Measurements from ENCODE around the gene C1QB. TPM values are rescaled to one million over a fixed set of nuclear protein-coding genes. Genes with fewer than 3 reads are reported as not detected.

Gene C1QB
- total and polyA plus RNA-seq, 4 donors, result 93.9 to 335 (median 143) TPM

DNA sequence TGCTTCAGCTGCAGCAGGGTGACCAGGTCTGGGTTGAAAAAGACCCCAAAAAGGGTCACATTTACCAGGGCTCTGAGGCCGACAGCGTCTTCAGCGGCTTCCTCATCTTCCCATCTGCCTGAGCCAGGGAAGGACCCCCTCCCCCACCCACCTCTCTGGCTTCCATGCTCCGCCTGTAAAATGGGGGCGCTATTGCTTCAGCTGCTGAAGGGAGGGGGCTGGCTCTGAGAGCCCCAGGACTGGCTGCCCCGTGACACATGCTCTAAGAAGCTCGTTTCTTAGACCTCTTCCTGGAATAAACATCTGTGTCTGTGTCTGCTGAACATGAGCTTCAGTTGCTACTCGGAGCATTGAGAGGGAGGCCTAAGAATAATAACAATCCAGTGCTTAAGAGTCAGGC, 13.8 kb upstream of the C1QB start:
- Histone ChIP-seq H3K4me3 (ENCODE audit: low read depth in 1 of 3, low read length in 3 of 3) (no peak overlapping the region), H3K9me3 (ENCODE audit: control insufficient read depth in 4 of 4, low read length in 3 of 4) (no peaks in the 10 kb centered on the region), H3K27ac (ENCODE audit: low read depth in 1 of 2, low read length in 2 of 2) (no peak overlapping the region), H3K27me3 (ENCODE audit: control insufficient read depth in 4 of 4, insufficient read depth in 4 of 4, low read length in 3 of 4) (no peaks in the 10 kb centered on the region), H3K4me1 (ENCODE audit: control insufficient read depth in 4 of 4, insufficient read depth in 4 of 4, low read length in 3 of 4) (peaks cover 0 to 1% (median 0%) of the 10 kb centered on the region in 4 donors), H3K9ac (ENCODE audit: low read depth in 1 of 2, low read length in 2 of 2) (no peak overlapping the region), H3K36me3 (ENCODE audit: control insufficient read depth in 4 of 4, insufficient read depth in 3 of 4, low read depth in 1 of 4, low read length in 3 of 4) (no peaks in the 10 kb centered on the region)
- 36% methylated on average over 8 of the region's 8 CpGs for WGBS
- DNase-seq (ENCODE audit: low spot score), result no peak
- TF ChIP-seq FOXA2 (IDR thresholded peaks at IDR 0.05), result no peak
- TF ChIP-seq EGR1 (IDR thresholded peaks at IDR 0.05; ENCODE audit: low read depth in 2 of 2), result no peak
- TF ChIP-seq HNF4A (conservative IDR thresholded peaks at IDR 0.05), result no peak
- TF ChIP-seq, protein P1, sequence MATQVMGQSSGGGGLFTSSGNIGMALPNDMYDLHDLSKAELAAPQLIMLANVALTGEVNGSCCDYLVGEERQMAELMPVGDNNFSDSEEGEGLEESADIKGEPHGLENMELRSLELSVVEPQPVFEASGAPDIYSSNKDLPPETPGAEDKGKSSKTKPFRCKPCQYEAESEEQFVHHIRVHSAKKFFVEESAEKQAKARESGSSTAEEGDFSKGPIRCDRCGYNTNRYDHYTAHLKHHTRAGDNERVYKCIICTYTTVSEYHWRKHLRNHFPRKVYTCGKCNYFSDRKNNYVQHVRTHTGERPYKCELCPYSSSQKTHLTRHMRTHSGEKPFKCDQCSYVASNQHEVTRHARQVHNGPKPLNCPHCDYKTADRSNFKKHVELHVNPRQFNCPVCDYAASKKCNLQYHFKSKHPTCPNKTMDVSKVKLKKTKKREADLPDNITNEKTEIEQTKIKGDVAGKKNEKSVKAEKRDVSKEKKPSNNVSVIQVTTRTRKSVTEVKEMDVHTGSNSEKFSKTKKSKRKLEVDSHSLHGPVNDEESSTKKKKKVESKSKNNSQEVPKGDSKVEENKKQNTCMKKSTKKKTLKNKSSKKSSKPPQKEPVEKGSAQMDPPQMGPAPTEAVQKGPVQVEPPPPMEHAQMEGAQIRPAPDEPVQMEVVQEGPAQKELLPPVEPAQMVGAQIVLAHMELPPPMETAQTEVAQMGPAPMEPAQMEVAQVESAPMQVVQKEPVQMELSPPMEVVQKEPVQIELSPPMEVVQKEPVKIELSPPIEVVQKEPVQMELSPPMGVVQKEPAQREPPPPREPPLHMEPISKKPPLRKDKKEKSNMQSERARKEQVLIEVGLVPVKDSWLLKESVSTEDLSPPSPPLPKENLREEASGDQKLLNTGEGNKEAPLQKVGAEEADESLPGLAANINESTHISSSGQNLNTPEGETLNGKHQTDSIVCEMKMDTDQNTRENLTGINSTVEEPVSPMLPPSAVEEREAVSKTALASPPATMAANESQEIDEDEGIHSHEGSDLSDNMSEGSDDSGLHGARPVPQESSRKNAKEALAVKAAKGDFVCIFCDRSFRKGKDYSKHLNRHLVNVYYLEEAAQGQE (IDR thresholded peaks at IDR 0.05), result no peak
- TF ChIP-seq RXRA (IDR thresholded peaks at IDR 0.05), result no peak
- no peak for TF ChIP-seq RAD21 (IDR thresholded peaks at IDR 0.05)
- TF ChIP-seq TAF1 (conservative IDR thresholded peaks at IDR 0.05), result no peak
- TF ChIP-seq JUND (IDR thresholded peaks at IDR 0.05), result no peak
- TF ChIP-seq FOXA1 (IDR thresholded peaks at IDR 0.05), result no peak
- TF ChIP-seq HNF4G (IDR thresholded peaks at IDR 0.05), result no peak
- TF ChIP-seq, protein P2, sequence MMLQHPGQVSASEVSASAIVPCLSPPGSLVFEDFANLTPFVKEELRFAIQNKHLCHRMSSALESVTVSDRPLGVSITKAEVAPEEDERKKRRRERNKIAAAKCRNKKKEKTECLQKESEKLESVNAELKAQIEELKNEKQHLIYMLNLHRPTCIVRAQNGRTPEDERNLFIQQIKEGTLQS (IDR thresholded peaks at IDR 0.05), result no peak
- no peak for TF ChIP-seq YY1 (IDR thresholded peaks at IDR 0.05)

DNA sequence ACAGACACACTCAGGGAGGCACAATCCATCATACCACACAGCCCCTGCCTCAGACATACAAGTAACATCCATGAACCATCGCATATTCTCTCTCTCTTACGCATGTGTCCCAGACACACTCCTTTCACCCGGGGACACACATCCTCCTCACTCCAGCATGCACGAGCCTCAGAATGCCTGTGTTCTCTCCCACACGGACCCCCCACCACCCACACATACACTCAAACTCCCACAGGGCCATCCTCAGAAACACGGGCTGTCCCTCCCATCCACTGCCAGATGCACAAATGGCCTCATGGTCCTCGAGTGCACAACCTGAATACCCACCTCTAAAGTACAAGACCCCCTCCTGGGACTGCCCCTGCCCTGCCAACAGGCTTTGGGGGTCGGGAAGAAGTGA, 11.8 kb upstream of the C1QB start:
- no peak for DNase-seq (ENCODE audit: low spot score)
- Histone ChIP-seq H3K9me3 (ENCODE audit: control insufficient read depth in 4 of 4, low read length in 3 of 4) (no peaks in the 10 kb centered on the region), H3K36me3 (ENCODE audit: control insufficient read depth in 4 of 4, insufficient read depth in 3 of 4, low read depth in 1 of 4, low read length in 3 of 4) (no peaks in the 10 kb centered on the region), H3K9ac (ENCODE audit: low read depth in 1 of 2, low read length in 2 of 2) (no peak overlapping the region), H3K4me3 (ENCODE audit: low read depth in 1 of 3, low read length in 3 of 3) (no peak overlapping the region), H3K27ac (ENCODE audit: low read depth in 1 of 2, low read length in 2 of 2) (no peak overlapping the region), H3K27me3 (ENCODE audit: control insufficient read depth in 4 of 4, insufficient read depth in 4 of 4, low read length in 3 of 4) (no peaks in the 10 kb centered on the region), H3K4me1 (ENCODE audit: control insufficient read depth in 4 of 4, insufficient read depth in 4 of 4, low read length in 3 of 4) (peaks cover 0 to 1% (median 0%) of the 10 kb centered on the region in 4 donors)
- TF ChIP-seq NR2F2 (IDR thresholded peaks at IDR 0.05), result no peak
- no peak for TF ChIP-seq RAD21 (IDR thresholded peaks at IDR 0.05)
- TF ChIP-seq, protein P3, sequence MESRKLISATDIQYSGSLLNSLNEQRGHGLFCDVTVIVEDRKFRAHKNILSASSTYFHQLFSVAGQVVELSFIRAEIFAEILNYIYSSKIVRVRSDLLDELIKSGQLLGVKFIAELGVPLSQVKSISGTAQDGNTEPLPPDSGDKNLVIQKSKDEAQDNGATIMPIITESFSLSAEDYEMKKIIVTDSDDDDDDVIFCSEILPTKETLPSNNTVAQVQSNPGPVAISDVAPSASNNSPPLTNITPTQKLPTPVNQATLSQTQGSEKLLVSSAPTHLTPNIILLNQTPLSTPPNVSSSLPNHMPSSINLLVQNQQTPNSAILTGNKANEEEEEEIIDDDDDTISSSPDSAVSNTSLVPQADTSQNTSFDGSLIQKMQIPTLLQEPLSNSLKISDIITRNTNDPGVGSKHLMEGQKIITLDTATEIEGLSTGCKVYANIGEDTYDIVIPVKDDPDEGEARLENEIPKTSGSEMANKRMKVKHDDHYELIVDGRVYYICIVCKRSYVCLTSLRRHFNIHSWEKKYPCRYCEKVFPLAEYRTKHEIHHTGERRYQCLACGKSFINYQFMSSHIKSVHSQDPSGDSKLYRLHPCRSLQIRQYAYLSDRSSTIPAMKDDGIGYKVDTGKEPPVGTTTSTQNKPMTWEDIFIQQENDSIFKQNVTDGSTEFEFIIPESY (IDR thresholded peaks at IDR 0.05), result no peak
- TF ChIP-seq, protein P4, sequence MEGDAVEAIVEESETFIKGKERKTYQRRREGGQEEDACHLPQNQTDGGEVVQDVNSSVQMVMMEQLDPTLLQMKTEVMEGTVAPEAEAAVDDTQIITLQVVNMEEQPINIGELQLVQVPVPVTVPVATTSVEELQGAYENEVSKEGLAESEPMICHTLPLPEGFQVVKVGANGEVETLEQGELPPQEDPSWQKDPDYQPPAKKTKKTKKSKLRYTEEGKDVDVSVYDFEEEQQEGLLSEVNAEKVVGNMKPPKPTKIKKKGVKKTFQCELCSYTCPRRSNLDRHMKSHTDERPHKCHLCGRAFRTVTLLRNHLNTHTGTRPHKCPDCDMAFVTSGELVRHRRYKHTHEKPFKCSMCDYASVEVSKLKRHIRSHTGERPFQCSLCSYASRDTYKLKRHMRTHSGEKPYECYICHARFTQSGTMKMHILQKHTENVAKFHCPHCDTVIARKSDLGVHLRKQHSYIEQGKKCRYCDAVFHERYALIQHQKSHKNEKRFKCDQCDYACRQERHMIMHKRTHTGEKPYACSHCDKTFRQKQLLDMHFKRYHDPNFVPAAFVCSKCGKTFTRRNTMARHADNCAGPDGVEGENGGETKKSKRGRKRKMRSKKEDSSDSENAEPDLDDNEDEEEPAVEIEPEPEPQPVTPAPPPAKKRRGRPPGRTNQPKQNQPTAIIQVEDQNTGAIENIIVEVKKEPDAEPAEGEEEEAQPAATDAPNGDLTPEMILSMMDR (IDR thresholded peaks at IDR 0.05; ENCODE audit: low read depth, low read length, missing input control), result no peak
- TF ChIP-seq, protein P1 (IDR thresholded peaks at IDR 0.05), result no peak
- TF ChIP-seq, protein P2 (IDR thresholded peaks at IDR 0.05), result no peak
- TF ChIP-seq HNF4G (IDR thresholded peaks at IDR 0.05), result no peak
- TF ChIP-seq FOXA2 (IDR thresholded peaks at IDR 0.05), result no peak
- whole genome bisulfite sequencing, result 55% methylated on average over 8 of the region's 8 CpGs

Data from liver (tissue), 9 donors.